GM12891 (cell line): Measurements from ENCODE around the gene DBN1.

Experiments
- PAX5 ChIP-seq: IDR thresholded peaks from 2 replicates; pipeline ENCODE4 v1.6.1; 2011; ENCODE audit warnings: low read length, moderate library complexity, mild to moderate bottlenecking; ENCODE audit not compliant: insufficient read depth, severe bottlenecking
- POLR2A ChIP-seq: IDR thresholded peaks from 2 replicates; pipeline ENCODE4 v1.6.1; 2011; ENCODE audit warnings: low read depth, low read length, control low read depth
- POLR2AphosphoS5 ChIP-seq: IDR thresholded peaks from 2 replicates; pipeline ENCODE4 v1.6.1; 2011; ENCODE audit warnings: low read depth, low read length, control low read depth
- SPI1 ChIP-seq: IDR thresholded peaks from 2 replicates; pipeline ENCODE4 v1.6.1; 2011; ENCODE audit warnings: low read depth, low read length, control low read depth
- TAF1 ChIP-seq: IDR thresholded peaks from 2 replicates; pipeline ENCODE4 v1.6.1; 2011; ENCODE audit warnings: low read depth, low read length, control low read depth

DNA sequence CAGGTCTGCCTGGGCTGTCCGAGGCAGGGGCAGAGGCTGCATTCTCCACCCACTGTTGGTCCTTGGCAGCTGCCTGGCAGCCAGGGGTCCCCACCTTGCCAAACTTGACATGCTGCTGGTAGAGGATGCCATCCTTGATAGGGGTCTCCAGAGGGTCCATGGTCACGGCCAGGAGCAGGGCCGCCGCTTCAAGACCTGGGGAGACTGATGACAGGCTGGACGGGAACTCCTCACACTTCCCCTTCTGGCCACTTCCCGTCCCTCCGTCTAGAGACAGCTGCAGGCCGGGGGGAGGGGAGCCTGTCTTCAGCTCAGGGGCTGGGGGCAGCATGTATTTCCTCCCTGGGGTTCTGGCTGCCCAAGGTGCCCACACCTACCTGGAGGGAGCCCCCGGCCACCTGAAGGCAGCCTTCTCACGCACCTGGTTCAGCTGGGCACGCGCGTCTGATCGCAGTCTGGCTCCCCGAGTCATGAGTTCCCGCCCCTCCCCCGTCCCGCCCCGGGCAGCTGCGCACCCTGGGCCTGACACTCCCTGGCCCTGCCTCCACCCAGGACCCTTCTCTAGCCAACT lies 36.0 kb upstream of the DBN1 start, which contains the start of gene DOK3:
- TF ChIP-seq POLR2A, result no peak
- no peak; the same call in 1 of the 2 replicates for TF ChIP-seq POLR2AphosphoS5
- TF ChIP-seq SPI1, result peak; percentile 88
- TF ChIP-seq TAF1, result no peak
- no peak for TF ChIP-seq PAX5
